H1 (cell line): ENCODE measurements around the gene NLRP1.

ENCODE experiments used
- EZH2 ChIP-seq: fragments of 200-600 bp; sonication (generic); IDR thresholded peaks from 2 replicates; pipeline ENCODE4 v1.7.1; 2012; ENCODE audit warnings: low read depth, mild to moderate bottlenecking, moderate library complexity, low read length, inconsistent platforms; ENCODE audit not compliant: severe bottlenecking
- GABPA ChIP-seq: IDR thresholded peaks from 2 replicates; pipeline ENCODE4 v1.6.1; 2011; ENCODE audit warnings: mild to moderate bottlenecking, low read length, moderate library complexity, borderline replicate concordance; ENCODE audit not compliant: insufficient read depth
- POLR2A ChIP-seq, 2 experiments: IDR thresholded peaks; 1 replicate in 1 of 2; 2 replicates in 1 of 2; pipeline ENCODE4 v1.6.1; 2011; ENCODE audit warnings: low read depth in 2 of 2, low read length in 2 of 2, mild to moderate bottlenecking in 2 of 2; ENCODE audit errors: control extremely low read depth in 1 of 2
- RFX5 ChIP-seq: IDR thresholded peaks from 2 replicates; pipeline ENCODE4 v1.6.1; 2011; ENCODE audit warnings: low read depth, low read length, improper control_type of control experiment, borderline replicate concordance
- YY1 ChIP-seq: IDR thresholded peaks from 2 replicates; pipeline ENCODE4 v1.6.1; 2011; ENCODE audit warnings: low read depth, mild to moderate bottlenecking, low read length
- TF ChIP-seq, protein P1 (sequence below), 3 experiments: IDR thresholded peaks; 1 replicate in 2 of 3; 2 replicates in 1 of 3; pipeline versions ENCODE4 v1.5.1 to v1.6.1; 2011; ENCODE audit warnings: low read length in 3 of 3, mild to moderate bottlenecking in 3 of 3, inconsistent platforms in 2 of 3, low read depth in 1 of 3, moderate library complexity in 1 of 3; ENCODE audit not compliant: insufficient read depth in 1 of 3; ENCODE audit errors: control extremely low read depth in 1 of 3

DNA sequence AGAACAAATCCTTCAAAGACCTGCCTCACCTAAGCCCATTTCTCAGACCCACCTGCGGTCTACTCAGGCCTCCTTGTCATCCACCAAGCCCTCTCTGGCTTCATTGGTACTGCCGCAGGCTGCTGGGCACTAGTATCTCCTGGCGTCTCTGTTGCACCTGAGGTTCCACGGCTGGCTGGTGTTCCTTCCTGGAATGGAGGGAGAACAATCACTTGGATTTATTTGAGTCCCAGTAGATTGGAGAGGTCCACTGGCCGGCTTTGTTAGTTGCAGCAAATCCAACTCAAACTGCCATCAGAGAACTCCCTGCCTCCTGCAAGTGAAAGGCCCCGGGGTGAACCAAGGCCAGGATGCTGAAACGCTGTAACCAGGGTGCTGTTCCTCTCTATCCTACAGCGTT, 82.6 kb downstream of the NLRP1 start:
- TF ChIP-seq YY1 (no peak), GABPA (no peak), RFX5 (no peak), POLR2A (IDR thresholded peaks at IDR 0.05; ENCODE audit: control extremely low read depth in 1 of 2, low read depth in 2 of 2, low read length in 2 of 2) (no peak), EZH2 (no peak)
- TF ChIP-seq, protein P1, sequence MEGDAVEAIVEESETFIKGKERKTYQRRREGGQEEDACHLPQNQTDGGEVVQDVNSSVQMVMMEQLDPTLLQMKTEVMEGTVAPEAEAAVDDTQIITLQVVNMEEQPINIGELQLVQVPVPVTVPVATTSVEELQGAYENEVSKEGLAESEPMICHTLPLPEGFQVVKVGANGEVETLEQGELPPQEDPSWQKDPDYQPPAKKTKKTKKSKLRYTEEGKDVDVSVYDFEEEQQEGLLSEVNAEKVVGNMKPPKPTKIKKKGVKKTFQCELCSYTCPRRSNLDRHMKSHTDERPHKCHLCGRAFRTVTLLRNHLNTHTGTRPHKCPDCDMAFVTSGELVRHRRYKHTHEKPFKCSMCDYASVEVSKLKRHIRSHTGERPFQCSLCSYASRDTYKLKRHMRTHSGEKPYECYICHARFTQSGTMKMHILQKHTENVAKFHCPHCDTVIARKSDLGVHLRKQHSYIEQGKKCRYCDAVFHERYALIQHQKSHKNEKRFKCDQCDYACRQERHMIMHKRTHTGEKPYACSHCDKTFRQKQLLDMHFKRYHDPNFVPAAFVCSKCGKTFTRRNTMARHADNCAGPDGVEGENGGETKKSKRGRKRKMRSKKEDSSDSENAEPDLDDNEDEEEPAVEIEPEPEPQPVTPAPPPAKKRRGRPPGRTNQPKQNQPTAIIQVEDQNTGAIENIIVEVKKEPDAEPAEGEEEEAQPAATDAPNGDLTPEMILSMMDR (IDR thresholded peaks at IDR 0.05; ENCODE audit: control extremely low read depth in 1 of 3, insufficient read depth in 1 of 3, low read depth in 1 of 3, low read length in 3 of 3): no peak
